NK-92 treated with Interleukin-12 subunit alpha and Interleukin-12 subunit beta, amount 100 ng/mL, for 24 hours (cell line): ENCODE measurements around the gene ETV4.

Experiments used
- DNase-seq: peaks from one replicate; lab custom pipeline; 2025; lab: John Stamatoyannopoulos, UW

ETV4 gene

DNA sequence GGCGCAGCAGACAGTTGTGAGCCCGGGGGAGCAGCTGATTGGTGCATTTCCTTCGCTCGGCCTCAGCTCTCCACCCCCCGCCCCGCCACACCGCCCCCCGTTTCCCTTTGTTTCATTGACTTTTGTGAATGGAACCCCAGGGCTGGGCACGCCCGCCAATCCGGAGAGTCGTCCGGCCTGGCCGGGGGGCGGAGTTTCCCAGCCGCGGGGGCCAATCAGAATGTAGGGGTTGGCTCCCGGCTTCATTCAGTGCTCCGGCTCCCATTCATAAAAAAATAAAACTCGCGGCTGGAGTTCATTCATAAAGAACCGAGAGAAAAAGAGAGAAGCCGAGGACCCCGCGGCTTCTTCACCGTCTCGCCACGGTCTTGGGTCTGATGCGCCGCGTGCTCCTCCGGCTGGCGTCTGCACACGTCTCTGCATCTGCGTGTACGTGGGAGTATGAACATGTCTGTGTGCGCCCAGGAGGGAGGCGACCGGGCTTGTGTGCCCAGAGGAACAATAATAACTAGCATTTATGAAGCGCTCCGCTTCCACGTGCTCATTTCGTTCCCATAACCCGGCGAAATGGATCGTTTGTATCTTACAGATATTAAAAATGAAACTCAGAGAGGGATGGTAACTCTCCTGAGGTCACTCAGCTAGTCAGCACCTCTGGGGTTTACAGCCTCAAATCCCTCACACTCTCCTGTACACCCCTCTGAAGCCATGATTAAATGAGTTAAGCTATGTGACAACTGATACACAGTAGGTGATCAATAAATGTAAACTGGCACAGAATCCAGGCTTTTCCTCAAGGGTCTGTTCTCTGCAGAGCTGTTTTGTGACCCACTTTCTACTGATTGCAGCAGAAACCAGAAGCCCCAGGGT, at the start of gene ETV4:
Gene ETV4, minus strand, starts transcription at position 22 of the 870 bp plus-strand sequence. CDS start 723 bp downstream, outside the sequence.
- no peak for DNase-seq

GRCh38 chr17:43595466-43595865, 49.3 kb upstream of the ETV4 start:
- DNase-seq, result no peak

- no peak for DNase-seq
Measured at GRCh38 chr17:43591779-43592562, 45.8 kb upstream of the ETV4 start.

GRCh38 chr17:43591001-43591400, 44.9 kb upstream of the ETV4 start:
- DNase-seq, result no peak

DNA sequence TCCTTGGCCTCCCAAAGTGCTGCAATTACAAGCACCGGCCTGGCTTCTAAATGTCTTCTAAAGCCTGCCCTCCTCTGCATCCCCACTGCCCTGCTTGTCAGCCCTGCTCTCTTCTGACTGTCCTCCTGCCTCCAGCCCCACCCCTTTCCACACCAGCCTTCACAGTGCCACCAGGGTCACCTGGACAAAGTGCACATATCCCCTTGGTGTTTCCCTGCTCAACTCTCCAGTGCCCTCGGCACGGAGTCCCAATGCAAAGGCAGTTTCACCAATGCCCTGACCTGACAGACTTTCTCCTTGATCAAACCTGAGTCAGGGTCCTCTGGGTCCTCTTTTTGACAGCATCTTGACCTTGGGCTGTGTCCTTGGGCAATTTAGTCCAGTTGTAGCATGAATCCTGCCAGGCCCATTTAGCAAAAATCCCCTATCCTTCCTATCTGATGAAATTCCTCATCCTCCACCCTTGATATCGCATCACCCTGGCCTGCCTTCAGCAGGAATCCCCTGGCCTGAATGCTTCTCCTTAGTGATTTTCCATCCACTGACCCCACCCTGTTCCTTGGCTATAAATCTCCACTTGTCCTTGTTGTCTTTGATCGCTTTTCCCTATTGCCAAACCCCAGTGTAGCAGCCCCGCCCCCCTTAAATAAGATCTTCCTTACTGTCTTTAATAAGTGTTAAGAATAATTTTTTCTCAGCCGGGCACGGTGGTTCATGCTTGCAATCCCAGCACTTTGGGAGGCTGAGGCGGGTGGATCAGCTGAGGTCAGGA, 42.7 kb upstream of the ETV4 start:
- DNase-seq, result no peak

DNA sequence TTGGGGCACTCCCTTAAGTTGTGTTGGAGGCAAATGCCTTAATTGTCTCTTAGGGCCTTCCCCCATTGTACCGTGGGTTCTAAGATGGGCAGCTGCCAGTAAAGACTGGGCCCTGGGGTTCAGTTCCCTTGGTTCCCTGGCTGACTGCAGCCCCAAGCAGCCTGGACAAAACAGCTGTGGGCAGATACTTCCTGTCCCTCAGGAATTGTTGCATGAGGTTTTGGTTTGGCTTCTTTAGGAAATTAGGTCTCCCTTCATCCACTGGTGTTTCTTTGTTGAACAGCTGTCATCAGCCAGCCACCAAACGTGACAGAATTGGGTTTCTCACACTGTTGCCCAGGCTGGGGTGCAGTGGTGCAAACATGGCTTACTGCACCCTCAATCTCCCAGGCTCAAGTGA, 42.0 kb upstream of the ETV4 start:
- DNase-seq, result no peak

- DNase-seq, result no peak
Measured at GRCh38 chr17:43587647-43588046, 41.5 kb upstream of the ETV4 start.

DNA sequence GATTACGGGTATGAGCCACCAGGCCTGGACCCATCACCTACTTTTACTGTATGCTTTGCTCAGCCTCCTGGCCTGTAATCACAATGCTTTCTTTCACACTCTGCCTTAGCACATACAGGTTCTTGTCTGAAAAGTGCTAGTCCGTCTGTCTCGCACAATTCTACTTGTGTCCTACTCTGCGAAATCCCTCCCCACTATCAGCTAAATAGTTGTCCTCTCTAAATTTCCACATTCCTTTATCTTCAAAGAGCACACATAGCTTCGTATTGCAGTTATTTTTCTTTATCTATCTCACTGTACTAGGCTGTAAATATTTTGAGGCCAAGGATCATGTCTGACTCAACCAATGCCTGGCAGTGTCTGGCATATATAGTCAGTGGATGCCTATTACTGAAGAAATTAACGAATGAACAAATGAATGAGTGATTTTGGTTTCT, 38.5 kb upstream of the ETV4 start:
- no peak for DNase-seq

GRCh38 chr17:43583332-43583731, 37.2 kb upstream of the ETV4 start:
- DNase-seq, result no peak

DNA sequence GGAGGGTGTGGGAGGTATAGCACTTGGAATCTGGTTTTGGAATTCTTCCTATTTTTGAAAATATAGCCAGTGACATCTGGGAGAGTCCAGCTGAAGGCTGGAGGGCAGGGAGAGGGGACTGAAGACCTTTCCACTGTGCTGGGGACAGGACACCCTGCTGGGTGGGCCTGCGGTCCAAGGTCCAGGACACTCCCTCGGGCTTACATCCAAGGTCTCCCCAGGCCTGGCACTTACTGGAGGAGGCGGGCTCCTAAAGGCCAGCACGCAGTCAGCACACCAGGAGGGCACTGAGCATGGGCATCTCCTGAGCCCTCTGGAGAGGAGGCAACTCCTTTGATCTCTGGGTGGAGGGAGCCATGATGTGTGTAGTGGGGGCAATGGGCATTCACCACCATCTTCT, 35.5 kb upstream of the ETV4 start:
- DNase-seq, result no peak

DNA sequence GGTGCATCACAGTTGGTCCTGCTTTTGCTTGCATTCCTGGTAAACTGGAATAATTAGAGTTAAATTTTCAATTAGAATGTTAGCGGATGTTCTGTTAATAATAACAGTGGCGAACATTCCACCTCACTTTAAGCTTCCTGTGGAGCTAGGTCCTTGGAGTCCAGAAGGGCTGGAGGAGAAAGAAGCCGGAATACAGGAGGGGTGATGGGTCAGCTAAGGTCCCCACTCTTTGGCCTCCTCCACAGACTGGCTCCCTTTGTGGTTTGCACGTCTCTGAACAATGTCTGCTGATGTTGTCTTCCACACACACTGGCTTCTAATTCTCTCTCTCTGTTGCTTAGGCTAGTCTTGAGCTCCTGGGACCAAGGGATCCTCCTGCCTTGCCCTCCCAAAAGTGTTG, 35.0 kb upstream of the ETV4 start:
- DNase-seq, result no peak

DNA sequence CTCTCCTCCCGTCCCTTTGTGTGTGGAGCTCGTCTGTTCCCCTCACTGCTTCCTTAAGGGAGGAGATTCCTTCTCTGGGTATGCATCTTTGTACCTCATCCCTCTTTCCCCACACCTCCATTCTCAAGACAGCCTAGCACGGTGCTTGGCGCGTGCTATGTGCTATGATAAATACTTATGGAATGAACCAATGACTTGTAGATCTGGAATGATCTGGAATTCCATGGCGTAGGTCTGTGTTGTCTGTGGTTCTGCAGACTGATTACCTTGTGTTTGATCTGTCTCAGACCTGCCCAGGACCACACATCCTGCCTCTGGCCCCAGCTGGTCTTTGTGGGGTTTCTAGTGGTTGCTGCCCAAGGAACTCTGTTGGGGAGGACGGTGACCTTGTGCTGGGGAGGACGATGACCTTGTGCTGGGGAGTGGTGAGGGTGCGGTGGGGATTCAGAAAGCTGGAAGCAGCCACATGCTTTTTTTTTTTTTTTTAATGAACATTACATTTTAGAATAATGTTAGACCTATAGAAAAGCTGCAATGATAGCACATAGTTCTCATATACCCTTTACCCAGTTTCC, 33.5 kb upstream of the ETV4 start:
- DNase-seq, result no peak

DNA sequence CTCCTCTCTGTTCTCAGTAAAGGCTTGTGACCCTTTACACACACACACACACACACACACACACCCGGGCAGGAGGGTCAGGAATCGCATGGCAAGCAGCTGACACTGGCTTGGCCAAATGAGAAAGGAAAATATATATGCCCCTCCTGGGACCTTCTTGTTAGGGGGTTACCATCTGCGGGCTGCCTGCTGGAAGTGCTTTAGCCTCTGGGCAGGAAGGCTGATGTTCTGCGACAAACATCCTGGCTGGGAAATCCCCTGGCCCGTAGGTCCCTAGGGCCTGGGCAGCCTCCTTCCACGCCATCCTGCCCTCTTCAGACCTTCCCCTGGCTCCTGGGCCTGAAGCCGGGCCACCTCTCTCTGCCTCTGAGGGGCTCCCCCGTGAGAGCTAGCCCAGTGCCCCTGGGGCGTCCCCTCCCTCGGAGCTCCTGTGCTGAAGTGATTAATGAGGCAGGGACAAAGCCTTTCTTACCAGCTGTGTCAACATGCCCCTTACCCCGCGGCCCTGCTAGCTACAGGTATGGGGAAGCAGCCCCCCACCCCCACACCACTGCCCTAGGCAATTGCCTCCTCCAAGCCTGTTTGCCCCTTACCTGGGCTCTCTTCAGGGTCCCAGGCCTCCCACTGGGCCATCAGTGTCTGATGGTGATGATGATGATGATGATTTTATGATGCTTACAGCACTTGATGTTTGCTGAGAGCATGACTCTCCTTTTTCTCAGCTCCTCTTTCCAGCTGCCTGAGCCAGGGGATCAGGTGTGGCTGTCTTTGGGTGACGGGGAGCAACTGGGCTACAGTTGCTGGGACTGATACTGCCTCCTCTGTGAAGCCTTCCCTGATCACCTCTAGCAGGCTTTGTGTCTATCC, 32.8 kb upstream of the ETV4 start:
- no peak for DNase-seq

DNA sequence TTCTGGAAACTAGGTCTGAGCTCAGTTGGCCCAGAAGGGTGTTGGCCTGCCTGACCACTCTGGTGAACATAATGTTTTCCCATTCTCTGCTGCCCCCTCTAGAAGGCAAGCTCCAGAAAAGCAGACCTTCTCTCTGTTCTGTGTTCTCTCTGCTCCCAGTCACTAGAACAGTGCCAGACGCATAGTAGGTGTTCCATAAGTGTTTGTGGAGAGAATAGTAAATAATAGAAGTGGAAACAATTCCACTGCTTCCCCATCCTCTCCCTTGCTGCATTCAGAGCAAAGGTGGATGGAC, 32.2 kb upstream of the ETV4 start:
- no peak for DNase-seq

- no peak for DNase-seq
Measured at GRCh38 chr17:43577664-43578403, 31.7 kb upstream of the ETV4 start.

GRCh38 chr17:43576563-43577229, 30.6 kb upstream of the ETV4 start:
- peak; percentile 3 for DNase-seq

DNA sequence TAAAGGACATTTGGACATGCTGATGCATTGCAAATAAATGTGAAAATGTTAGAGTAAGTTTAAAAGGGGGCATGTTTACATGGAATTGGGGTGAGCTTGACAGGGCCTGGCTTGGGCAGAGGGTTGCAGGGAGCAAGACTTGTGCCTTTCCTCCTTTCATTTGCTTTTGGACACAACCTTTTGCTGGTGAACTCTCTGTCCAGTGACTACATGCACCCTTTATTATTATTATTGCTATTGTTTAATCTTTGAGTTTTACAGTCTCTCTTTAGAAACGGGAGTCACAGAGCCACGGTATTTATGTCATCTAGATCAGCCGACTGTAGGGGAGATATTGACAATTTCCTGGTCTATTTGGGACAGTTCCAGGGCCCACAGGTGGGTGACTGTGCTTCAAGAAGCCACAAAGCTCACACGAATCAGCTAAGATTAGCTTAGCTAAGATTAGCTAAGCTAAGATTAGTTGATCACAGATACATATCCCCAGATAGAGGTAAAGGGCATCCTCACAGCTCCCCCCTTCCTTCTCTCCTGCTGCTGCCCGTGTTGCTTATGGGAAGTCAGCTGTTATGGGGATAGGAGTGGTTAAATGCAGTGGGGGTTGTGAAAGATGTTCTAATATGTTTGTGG, 28.9 kb upstream of the ETV4 start:
- DNase-seq, result no peak

GRCh38 chr17:43574348-43574747, 28.2 kb upstream of the ETV4 start:
- no peak for DNase-seq

DNA sequence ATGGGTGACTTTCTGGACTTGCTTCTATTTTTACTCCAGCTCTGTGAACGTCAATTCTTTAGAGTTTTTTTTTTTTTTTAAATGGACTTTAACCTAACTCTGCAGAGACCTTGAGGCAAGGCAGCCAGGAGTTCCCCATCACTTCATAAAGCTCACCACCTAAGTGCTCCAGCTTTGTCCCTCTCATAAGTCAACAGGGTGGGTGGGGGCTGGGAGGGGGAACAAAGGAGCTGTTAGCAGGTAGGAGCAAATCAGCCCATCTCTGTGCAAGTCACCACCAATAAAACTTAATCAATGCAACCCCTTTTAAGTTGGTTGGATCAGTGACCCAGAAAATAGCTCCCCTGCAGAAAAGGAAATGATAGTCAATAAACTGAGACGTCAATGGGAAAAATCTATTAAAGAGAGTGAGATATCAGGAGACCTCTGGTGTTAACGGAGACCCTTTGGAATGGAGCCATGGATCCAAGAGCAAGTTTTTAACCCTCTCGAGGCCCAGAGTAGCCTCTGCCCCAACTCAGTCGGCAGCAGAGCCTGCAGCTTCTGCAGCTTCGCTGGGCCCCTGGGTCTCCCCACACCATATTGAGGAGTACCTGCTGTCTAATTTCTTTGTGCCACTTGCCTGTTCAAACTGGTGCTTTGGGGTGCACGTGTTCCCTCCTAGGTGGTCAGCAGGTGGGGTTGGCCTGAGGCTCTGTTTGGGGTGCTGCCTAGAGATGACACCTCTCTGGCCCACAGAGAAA, 27.6 kb upstream of the ETV4 start:
- DNase-seq, result no peak
